GM18909 (cell line): ENCODE measurements around the gene TOP2B.

Source experiments
- ATAC-seq: cut with Tn5 transposase; IDR thresholded peaks from one replicate; pipeline ENCODE4 v1.9.1; 2021; ENCODE audit warnings: mild to moderate bottlenecking; ENCODE audit not compliant: unreplicated experiment, poor library complexity

Gene TOP2B

GRCh38 chr3:25585361-25586166 lies 79.1 kb downstream of the TOP2B start:
- ATAC-seq: no peak

- no peak for ATAC-seq
These were observed 80.5 kb downstream of the TOP2B start for GRCh38 chr3:25584011-25584789.

GRCh38 chr3:25583343-25583742 lies 81.4 kb downstream of the TOP2B start:
- no peak for ATAC-seq

GRCh38 chr3:25582242-25582641 lies 82.5 kb downstream of the TOP2B start:
- no peak for ATAC-seq

GRCh38 chr3:25581823-25582222 lies 82.9 kb downstream of the TOP2B start:
- ATAC-seq: no peak

GRCh38 chr3:25581335-25581734 lies 83.4 kb downstream of the TOP2B start:
- ATAC-seq: no peak

GRCh38 chr3:25580534-25580933 lies 84.2 kb downstream of the TOP2B start:
- ATAC-seq: no peak

GRCh38 chr3:25578059-25578458 lies 86.6 kb downstream of the TOP2B start:
- ATAC-seq: no peak

GRCh38 chr3:25576831-25577454 lies 87.8 kb downstream of the TOP2B start:
- no peak for ATAC-seq

- no peak for ATAC-seq
These were observed 88.6 kb downstream of the TOP2B start for GRCh38 chr3:25576146-25576545.

GRCh38 chr3:25575001-25575400 lies 89.7 kb downstream of the TOP2B start:
- no peak for ATAC-seq

- ATAC-seq: no peak
These were observed 90.4 kb downstream of the TOP2B start for GRCh38 chr3:25574172-25574765.

- no peak for ATAC-seq
These were observed 91.1 kb downstream of the TOP2B start for GRCh38 chr3:25573386-25574171.

- ATAC-seq: no peak
These were observed 91.8 kb downstream of the TOP2B start for GRCh38 chr3:25572919-25573385.

GRCh38 chr3:25572336-25572735 lies 92.4 kb downstream of the TOP2B start:
- no peak for ATAC-seq

- no peak for ATAC-seq
These were observed 93.4 kb downstream of the TOP2B start for GRCh38 chr3:25571285-25571684.

GRCh38 chr3:25568525-25569078 lies 96.1 kb downstream of the TOP2B start:
- ATAC-seq: no peak

- ATAC-seq: no peak
These were observed 96.7 kb downstream of the TOP2B start for GRCh38 chr3:25567806-25568524.

GRCh38 chr3:25567388-25567787 lies 97.3 kb downstream of the TOP2B start:
- ATAC-seq: no peak
